Caki2 (cell line): Measurements from ENCODE around the gene NSDHL. TPM values are rescaled to one million over a fixed set of nuclear protein-coding genes. Genes with fewer than 3 reads are reported as not detected.

Experiments
- DNase-seq: peaks from one replicate; pipeline ENCODE4 v3.0.0-alpha.2; 2015; ENCODE audit warnings: low read depth
- in situ Hi-C: cut with HindIII; loops from 2 replicates; pipeline ENCODE4 v1.10.0; 2016; ENCODE audit warnings: low sequenced_read_pairs, low pct_unique_long_range_greater_than_20kb, mixed read lengths
- total RNA-seq: library from RNA; depleted of rRNA; stranded (reverse); fragments of >200 nt; shearing (Covaris generic); gene quantifications from 2 replicates; pipeline ENCODE4 v1.2.3, GENCODE V29; 2014; ENCODE audit warnings: low replicate concordance

NSDHL gene
- total RNA-seq, 1 experiment from 2014 or later = 32.1 TPM

- no peak for DNase-seq
- in situ Hi-C loops = no loop called here
Observed at GRCh38 chrX:152881289-152881688, 50.4 kb downstream of the NSDHL start.

GRCh38 chrX:152884171-152884570, 53.3 kb downstream of the NSDHL start:
- in situ Hi-C loops = no loop called here
- DNase-seq = no peak

- DNase-seq = no peak
- in situ Hi-C loops = no loop called here
Observed at GRCh38 chrX:152886716-152887115, 55.9 kb downstream of the NSDHL start.

GRCh38 chrX:152892499-152892898, 61.6 kb downstream of the NSDHL start:
- in situ Hi-C loops = no loop called here
- no peak for DNase-seq

- in situ Hi-C loops = no loop called here
- DNase-seq = no peak
Observed at GRCh38 chrX:152892999-152893891, 62.4 kb downstream of the NSDHL start.

- no peak for DNase-seq
- in situ Hi-C loops = no loop called here
Observed at GRCh38 chrX:152893980-152894610, 63.2 kb downstream of the NSDHL start.

GRCh38 chrX:152895121-152895520, 64.3 kb downstream of the NSDHL start:
- in situ Hi-C loops = no loop called here
- DNase-seq = no peak

GRCh38 chrX:152895724-152896420, 65.0 kb downstream of the NSDHL start:
- DNase-seq = no peak
- in situ Hi-C loops = no loop called here

GRCh38 chrX:152896450-152896849, 65.6 kb downstream of the NSDHL start:
- in situ Hi-C loops = no loop called here

GRCh38 chrX:152897222-152898131, 66.6 kb downstream of the NSDHL start, which contains the start of gene ZNF185:
TSS of gene ZNF185 (plus strand) at chrX:152898067. CDS start at chrX:152914490, 16,423 bp downstream.
- peak; percentile 61 for DNase-seq
- in situ Hi-C loops = no loop called here

More at GRCh38 chrX:152896450-152896849, 65.6 kb downstream of the NSDHL start:
- DNase-seq = peak; percentile 54

- in situ Hi-C loops = no loop called here
- DNase-seq = no peak
Observed at GRCh38 chrX:152898442-152898841, 67.6 kb downstream of the NSDHL start.

- in situ Hi-C loops = no loop called here
- DNase-seq = no peak
Observed at GRCh38 chrX:152899111-152899873, 68.4 kb downstream of the NSDHL start.

- DNase-seq = no peak
- in situ Hi-C loops = no loop called here
Observed at GRCh38 chrX:152899874-152900719, 69.2 kb downstream of the NSDHL start.

GRCh38 chrX:152900937-152901445, 70.1 kb downstream of the NSDHL start:
- in situ Hi-C loops = no loop called here
- DNase-seq = no peak

GRCh38 chrX:152901816-152902501, 71.1 kb downstream of the NSDHL start:
- no peak for DNase-seq
- in situ Hi-C loops = no loop called here

- in situ Hi-C loops = no loop called here
- DNase-seq = no peak
Observed at GRCh38 chrX:152902502-152902820, 71.6 kb downstream of the NSDHL start.
